ENCODE data around the gene MTHFSD.

- TF ChIP-seq CTCF (IDR thresholded peaks at IDR 0.05), result no peak
- TF ChIP-seq POLR2AphosphoS5 (IDR thresholded peaks at IDR 0.05), result no peak
Observed at GRCh38 chr16:86496262-86496928, 58.6 kb downstream of the MTHFSD start.

All from breast epithelium (tissue), 3 donors.